ENCODE measurements around the gene EFCAB7.

- TF ChIP-seq ZNF530 (CRISPR knock-in tag; IDR thresholded peaks at IDR 0.05; ENCODE audit: low read depth) (no peak), MIER3 (CRISPR knock-in tag; IDR thresholded peaks at IDR 0.05; ENCODE audit: borderline replicate concordance) (no peak), POLR2A (IDR thresholded peaks at IDR 0.05; ENCODE audit: insufficient read depth in 1 of 2, low read depth in 2 of 2, low read length in 2 of 2) (no peak), ZNF770 (CRISPR knock-in tag; IDR thresholded peaks at IDR 0.05) (no peak), ELK4 (CRISPR knock-in tag; IDR thresholded peaks at IDR 0.05; ENCODE audit: borderline replicate concordance) (no peak), ZNF274 (CRISPR knock-in tag; IDR thresholded peaks at IDR 0.05) (no peak), RFX5 (IDR thresholded peaks at IDR 0.05; ENCODE audit: low read depth, low read length) (no peak), ZNF441 (CRISPR knock-in tag; IDR thresholded peaks at IDR 0.05; ENCODE audit: borderline replicate concordance) (no peak), SNRNP70 (IDR thresholded peaks at IDR 0.05; ENCODE audit: low read depth, low read length) (no peak), FOXM1 (CRISPR knock-in tag; IDR thresholded peaks at IDR 0.05) (no peak), USF2 (IDR thresholded peaks at IDR 0.05; ENCODE audit: low read depth, low read length) (no peak), USF2 (CRISPR knock-in tag; IDR thresholded peaks at IDR 0.05; ENCODE audit: borderline replicate concordance) (no peak)
These were observed 9.4 kb downstream of the EFCAB7 start for GRCh38 chr1:63532727-63533126.
